Progenitor cell of endocrine pancreas (in vitro differentiated cells): ENCODE measurements around the gene SMIM22. TPM values are rescaled to one million over a fixed set of nuclear protein-coding genes. Genes with fewer than 3 reads are reported as not detected.
A peak's percentile ranks its signal among the peaks of the same experiment; 100 is the strongest.

Source experiments
- DNase-seq: peaks from one replicate; pipeline ENCODE4 v3.0.0; 2021; ENCODE audit warnings: low spot score; ENCODE audit not compliant: unreplicated experiment
- H3K27ac Mint-ChIP-seq: 2 replicates; pipeline ENCODE4 v1.8.0; 2021; ENCODE audit warnings: mild to moderate bottlenecking, moderate library complexity, mixed read lengths
- H3K27me3 Mint-ChIP-seq: 2 replicates; pipeline ENCODE4 v1.8.0; 2021; ENCODE audit warnings: mixed read lengths
- H3K36me3 Mint-ChIP-seq: 2 replicates; pipeline ENCODE4 v1.8.0; 2022; ENCODE audit warnings: mixed read lengths; ENCODE audit not compliant: insufficient read depth
- H3K4me1 Mint-ChIP-seq: 2 replicates; pipeline ENCODE4 v1.8.0; 2021; ENCODE audit warnings: low read depth, mixed read lengths
- H3K4me3 Mint-ChIP-seq: 2 replicates; pipeline ENCODE4 v1.8.0; 2021; ENCODE audit warnings: low read depth, mild to moderate bottlenecking, moderate library complexity, mixed read lengths
- H3K9me3 Mint-ChIP-seq: 2 replicates; pipeline ENCODE4 v1.8.0; 2021; ENCODE audit warnings: low read depth, mixed read lengths
- CTCF ChIP-seq: fragments of 200-600 bp; sonication (generic); IDR thresholded peaks from one replicate; pipeline ENCODE4 v1.5.0; 2021; ENCODE audit warnings: antibody characterized with exemption, mild to moderate bottlenecking; ENCODE audit not compliant: unreplicated experiment
- total RNA-seq: library from RNA; stranded (reverse); gene quantifications from 2 replicates; pipeline ENCODE4 v1.2.1, GENCODE V29; 2021

SMIM22 gene
- total RNA-seq, 1 donor from 2014 or later, result not detected

GRCh38 chr16:4766875-4767628 lies 28.1 kb upstream of the SMIM22 start, which contains the start of gene ZNF500:
Gene ZNF500 (minus strand): TSS chr16:4767162. CDS start chr16:4765978, 1,184 bp downstream.
- peak within 1 kb of the TSS; percentile 95 for H3K27ac Mint-ChIP-seq
- peak; percentile 99 for DNase-seq
- no peaks in the 10 kb centered on the region for H3K9me3 Mint-ChIP-seq
- H3K4me3 Mint-ChIP-seq, result peak within 1 kb of the TSS; percentile 83
- TF ChIP-seq CTCF, result no peak
- H3K4me1 Mint-ChIP-seq, result peaks cover 15% of the 10 kb centered on the region
- no peaks in the 10 kb centered on the region for H3K27me3 Mint-ChIP-seq
- no peaks in the 10 kb centered on the region for H3K36me3 Mint-ChIP-seq

GRCh38 chr16:4767872-4768548 lies 27.2 kb upstream of the SMIM22 start:
- Mint-ChIP-seq H3K4me3 (peak overlapping the region; percentile 76), H3K36me3 (no peaks in the 10 kb centered on the region), H3K9me3 (no peaks in the 10 kb centered on the region), H3K4me1 (peaks cover 15% of the 10 kb centered on the region), H3K27ac (peak overlapping the region; percentile 93), H3K27me3 (no peaks in the 10 kb centered on the region)
- no peak for TF ChIP-seq CTCF
- no peak for DNase-seq

- TF ChIP-seq CTCF, result no peak
- H3K27me3 Mint-ChIP-seq, result no peaks in the 10 kb centered on the region
- peak overlapping the region; percentile 93 for H3K27ac Mint-ChIP-seq
- no peaks in the 10 kb centered on the region for H3K36me3 Mint-ChIP-seq
- DNase-seq, result peak; percentile 90
- H3K9me3 Mint-ChIP-seq, result no peaks in the 10 kb centered on the region
- H3K4me1 Mint-ChIP-seq, result peaks cover 15% of the 10 kb centered on the region
- H3K4me3 Mint-ChIP-seq, result peak overlapping the region; percentile 76
Measured at GRCh38 chr16:4768549-4769305, 26.4 kb upstream of the SMIM22 start.

DNA sequence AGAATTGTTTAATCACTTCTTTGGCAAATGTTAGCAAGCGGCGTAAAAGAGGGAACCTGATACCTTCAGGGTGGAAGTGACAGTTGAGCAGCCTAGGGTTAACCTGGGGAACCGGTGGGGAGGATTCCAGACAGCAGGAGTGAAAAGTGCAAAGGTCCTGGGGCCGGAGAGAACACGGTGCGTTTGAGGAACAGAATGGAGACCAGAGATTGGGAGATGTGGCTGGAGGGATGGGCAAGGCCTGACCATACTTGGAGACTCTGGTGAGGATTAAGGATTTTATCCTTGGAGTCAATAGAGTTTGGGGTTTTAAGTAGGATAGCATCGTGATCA lies 25.9 kb upstream of the SMIM22 start:
- peak overlapping the region; percentile 76 for H3K4me3 Mint-ChIP-seq
- no peaks in the 10 kb centered on the region for H3K36me3 Mint-ChIP-seq
- TF ChIP-seq CTCF, result no peak
- H3K4me1 Mint-ChIP-seq, result peaks cover 17% of the 10 kb centered on the region
- H3K27ac Mint-ChIP-seq, result no peak overlapping the region
- no peaks in the 10 kb centered on the region for H3K27me3 Mint-ChIP-seq
- no peaks in the 10 kb centered on the region for H3K9me3 Mint-ChIP-seq
- DNase-seq, result no peak

- no peaks in the 10 kb centered on the region for H3K27me3 Mint-ChIP-seq
Measured at GRCh38 chr16:4771646-4772045, 23.5 kb upstream of the SMIM22 start.

More at GRCh38 chr16:4771646-4772045, 23.5 kb upstream of the SMIM22 start:
- no peak for TF ChIP-seq CTCF
- Mint-ChIP-seq H3K9me3 (no peaks in the 10 kb centered on the region), H3K4me3 (no peak overlapping the region), H3K27ac (no peak overlapping the region), H3K36me3 (no peaks in the 10 kb centered on the region), H3K4me1 (peaks cover 10% of the 10 kb centered on the region)
- no peak for DNase-seq
